HepG2 (cell line): ENCODE results near the gene LDB2.

ENCODE experiments used
- REPIN1 ChIP-seq: sonication (generic); formaldehyde crosslinking; IDR thresholded peaks from 2 replicates; pipeline ENCODE4 v1.8.0; 2022; ENCODE audit warnings: missing genetic modification reagents, low read depth, mild to moderate bottlenecking, borderline replicate concordance
- TAF15 ChIP-seq: fragments of 200-400 bp; formaldehyde crosslinking; IDR thresholded peaks from one replicate; pipeline ENCODE4 v1.6.1; 2018; ENCODE audit warnings: mild to moderate bottlenecking, low read depth, low read length; ENCODE audit not compliant: poor library complexity, severe bottlenecking

DNA sequence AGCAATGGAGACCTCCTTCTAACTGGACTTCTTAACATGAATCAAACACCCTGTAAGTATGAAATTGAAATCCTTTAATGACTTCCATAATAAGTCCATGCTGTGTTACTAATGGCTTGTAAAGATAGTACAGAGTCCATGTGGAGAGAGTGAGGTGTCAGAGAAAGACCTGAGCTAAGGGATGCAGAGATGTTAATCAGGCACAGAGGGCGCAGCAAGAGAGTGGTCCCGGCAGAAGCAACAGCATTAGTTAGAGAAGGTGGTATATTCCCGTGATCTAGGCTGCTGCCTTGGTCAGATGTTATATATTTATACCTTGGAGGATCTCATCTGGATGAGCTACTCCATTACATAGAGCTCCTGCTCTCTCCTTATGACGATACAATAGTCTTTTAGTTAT lies 295.3 kb downstream of the LDB2 start:
- TF ChIP-seq REPIN1 (CRISPR knock-in tag), result no peak
- TF ChIP-seq TAF15, result no peak
